Body of pancreas (tissue), 4 donors: ENCODE data around the gene BMERB1. TPM values are rescaled to one million over a fixed set of nuclear protein-coding genes. Genes with fewer than 3 reads are reported as not detected.
A peak's percentile ranks its signal among the peaks of the same experiment; 100 is the strongest.
"Not testable (repeated sequence)": the region's sequence is repeated elsewhere in the genome, so short reads cannot be mapped to it uniquely, and the experiment has no call there.

Source experiments
- ATAC-seq: fragments of 150-250 bp; one replicate; pipeline ENCODE4 v1.9.1; 2016
- DNase-seq, 4 donors: peaks; one replicate each; pipeline ENCODE4 v3.0.0-alpha.2; 2019
- H3K27ac ChIP-seq, 4 donors: fragments of 200-600 bp; sonication (generic); 1 replicate in 3 of 4; 2 replicates in 1 of 4; pipeline versions ENCODE4 v1.5.1 to v1.6.1; 2016 to 2019; ENCODE audit warnings: mild to moderate bottlenecking in 1 of 4, mixed read lengths in 1 of 4, moderate library complexity in 1 of 4
- H3K27me3 ChIP-seq, 2 donors: fragments of 200-600 bp; sonication (generic); one replicate each; pipeline ENCODE4 v1.6.0; 2016; ENCODE audit warnings: mild to moderate bottlenecking in 1 of 2
- H3K36me3 ChIP-seq, 2 donors: fragments of 200-600 bp; sonication (generic); replicated peaks in 1 of 2; 2 replicates each; pipeline ENCODE4 v1.5.1; 2016; ENCODE audit warnings: low read depth in 2 of 2; ENCODE audit not compliant: insufficient read depth in 1 of 2
- H3K4me1 ChIP-seq: fragments of 200-600 bp; sonication (generic); one replicate; pipeline ENCODE4 v1.6.0; 2016
- H3K4me3 ChIP-seq, 2 donors: fragments of 200-600 bp; sonication (generic); 1 replicate in 1 of 2; 2 replicates in 1 of 2; pipeline ENCODE4 v1.5.1; 2016 to 2019
- H3K9me3 ChIP-seq, 3 donors: fragments of 200-600 bp; sonication (generic); 1 replicate in 2 of 3; 2 replicates in 1 of 3; pipeline ENCODE4 v1.5.1; 2016
- POLR2A ChIP-seq, 3 donors: fragments of 450-650 bp; IDR thresholded peaks; one replicate each; pipeline ENCODE4 v1.6.1; 2016; ENCODE audit warnings: antibody characterized with exemption in 3 of 3, mild to moderate bottlenecking in 2 of 3
- WGBS, 2 donors: methylation state at CpG; one replicate each; pipeline ENCODE4 v1.1.5; 2017; 5-methylcytosine and 5-hydroxymethylcytosine counted together
- intact Hi-C: fragments of 100-400 bp; cut with DNase I; formaldehyde crosslinking; loops from one replicate; pipeline ENCODE4 v1.15.1; 2023
- total RNA-seq, 2 donors: library from RNA; depleted of rRNA; stranded (reverse); fragments of >200 nt; gene quantifications; one replicate each; pipeline ENCODE4 v1.1.0, GENCODE V29; 2016
- TF ChIP-seq, protein P1 (sequence below), 7 experiments: fragments of 450-650 bp in 4 of 7; fragments of 200-600 bp in 3 of 7; sonication (generic) in 3 of 7; IDR thresholded peaks; one replicate each; pipeline ENCODE4 v1.5.1; 2016 to 2019; ENCODE audit warnings: antibody characterized with exemption in 7 of 7

The BMERB1 gene
- total RNA-seq, 2 donors from 2014 or later, result 8.9 to 22.3 TPM

DNA sequence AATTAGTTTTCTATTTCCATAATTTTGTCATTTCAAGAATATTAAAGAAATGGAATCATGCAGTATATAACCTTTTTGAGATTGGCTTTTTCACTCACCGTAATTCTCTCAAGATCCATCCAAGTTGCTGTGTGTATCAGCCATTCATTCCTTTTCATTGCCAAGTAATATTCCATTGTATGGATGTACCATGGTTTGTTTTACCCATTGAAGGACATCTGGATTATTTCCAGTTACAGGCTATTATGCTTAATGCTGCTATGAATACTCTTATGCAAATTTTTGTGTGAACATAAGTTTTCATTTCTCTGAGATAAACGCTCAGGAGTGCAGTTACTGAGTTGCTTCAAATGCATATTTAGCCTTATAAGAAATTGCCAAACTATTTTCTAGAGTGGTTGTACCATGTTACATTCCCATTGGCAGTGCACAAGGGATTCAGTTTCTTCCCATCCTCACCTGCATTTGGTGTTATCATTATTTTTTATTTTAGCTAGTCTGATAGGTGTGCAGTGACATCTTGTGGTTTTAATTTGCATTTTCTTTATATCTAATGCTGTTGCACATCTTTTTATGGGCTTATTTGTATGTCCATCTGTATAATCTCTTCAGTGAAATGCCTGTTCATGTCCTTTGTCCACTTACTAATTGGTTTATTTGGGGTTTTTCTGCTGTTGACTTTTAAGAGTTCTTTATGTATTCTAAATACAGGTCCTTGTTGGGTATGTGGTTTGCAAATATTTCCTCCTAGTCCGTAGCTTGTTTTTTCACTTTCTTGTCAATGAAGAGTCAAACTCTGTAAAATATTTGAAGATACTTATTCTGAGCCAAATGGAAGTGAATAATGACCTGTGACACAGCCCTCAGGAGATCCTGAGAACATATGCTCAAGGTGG, 32.7 kb downstream of the BMERB1 start:
- H3K4me3 ChIP-seq, result no peak overlapping the region
- H3K27me3 ChIP-seq, result no peaks in the 10 kb centered on the region
- 63 to 66% methylated on average over 3 of the region's 3 CpGs for WGBS, 2 donors
- DNase-seq (no peak), ATAC-seq (no peak)
- no peak overlapping the region for H3K27ac ChIP-seq
- intact Hi-C loops, result no loop called here
- H3K36me3 ChIP-seq, result no peaks in the 10 kb centered on the region
- peaks cover 11% of the 10 kb centered on the region for H3K4me1 ChIP-seq
- TF ChIP-seq, protein P1, sequence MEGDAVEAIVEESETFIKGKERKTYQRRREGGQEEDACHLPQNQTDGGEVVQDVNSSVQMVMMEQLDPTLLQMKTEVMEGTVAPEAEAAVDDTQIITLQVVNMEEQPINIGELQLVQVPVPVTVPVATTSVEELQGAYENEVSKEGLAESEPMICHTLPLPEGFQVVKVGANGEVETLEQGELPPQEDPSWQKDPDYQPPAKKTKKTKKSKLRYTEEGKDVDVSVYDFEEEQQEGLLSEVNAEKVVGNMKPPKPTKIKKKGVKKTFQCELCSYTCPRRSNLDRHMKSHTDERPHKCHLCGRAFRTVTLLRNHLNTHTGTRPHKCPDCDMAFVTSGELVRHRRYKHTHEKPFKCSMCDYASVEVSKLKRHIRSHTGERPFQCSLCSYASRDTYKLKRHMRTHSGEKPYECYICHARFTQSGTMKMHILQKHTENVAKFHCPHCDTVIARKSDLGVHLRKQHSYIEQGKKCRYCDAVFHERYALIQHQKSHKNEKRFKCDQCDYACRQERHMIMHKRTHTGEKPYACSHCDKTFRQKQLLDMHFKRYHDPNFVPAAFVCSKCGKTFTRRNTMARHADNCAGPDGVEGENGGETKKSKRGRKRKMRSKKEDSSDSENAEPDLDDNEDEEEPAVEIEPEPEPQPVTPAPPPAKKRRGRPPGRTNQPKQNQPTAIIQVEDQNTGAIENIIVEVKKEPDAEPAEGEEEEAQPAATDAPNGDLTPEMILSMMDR (IDR thresholded peaks at IDR 0.05), result peak in 6 of 7 experiments; percentile 26 to 83 (median 59)
- TF ChIP-seq POLR2A (IDR thresholded peaks at IDR 0.05), result no peak
- H3K9me3 ChIP-seq, result no peaks in the 10 kb centered on the region

DNA sequence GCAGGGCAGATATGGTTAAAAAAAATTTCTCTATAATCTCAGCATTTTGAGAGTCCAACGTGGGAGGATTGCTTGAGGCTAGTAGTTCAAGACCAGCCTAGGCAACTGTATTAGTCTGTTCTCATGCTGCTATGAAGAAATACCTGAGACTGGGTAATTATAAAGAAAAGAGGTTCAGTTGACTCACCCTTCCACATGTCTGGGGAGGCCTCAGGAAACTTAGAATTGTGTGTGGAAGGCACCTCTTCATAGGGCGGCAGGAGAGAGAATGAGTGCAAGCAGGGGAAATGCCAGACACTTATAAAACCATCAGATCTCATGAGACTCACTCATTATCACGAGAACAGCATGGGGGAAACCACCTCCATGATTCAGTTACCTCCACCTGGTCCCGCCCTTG, 42.6 kb downstream of the BMERB1 start:
- DNase-seq, H3K36me3 ChIP-seq, intact Hi-C loops, H3K27me3 ChIP-seq, H3K4me3 ChIP-seq, ATAC-seq, H3K27ac ChIP-seq, H3K9me3 ChIP-seq, H3K4me1 ChIP-seq: not testable (repeated sequence)
- 86 to 92% methylated on average over 4 of the region's 4 CpGs for WGBS, 2 donors

DNA sequence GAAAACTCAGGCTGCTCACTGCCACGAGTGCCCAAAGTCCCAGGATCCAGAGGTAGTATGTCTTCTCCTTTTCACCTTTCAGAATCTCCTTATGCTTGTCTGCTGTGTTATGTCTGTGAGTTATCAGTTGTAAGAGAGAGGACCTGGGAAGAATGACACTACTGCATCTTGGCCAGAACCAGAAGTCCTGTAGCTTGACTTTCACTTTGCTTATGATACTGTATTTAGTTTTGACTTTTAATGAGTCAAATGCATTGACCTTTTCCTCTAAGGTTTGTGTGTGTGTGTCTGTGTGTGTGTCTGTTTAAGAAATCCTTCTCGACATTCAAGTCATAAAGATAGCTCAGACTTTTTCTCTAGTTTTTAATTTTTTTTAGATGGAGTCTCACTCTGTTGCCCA, 43.4 kb downstream of the BMERB1 start:
- Histone ChIP-seq H3K27me3 (no peaks in the 10 kb centered on the region), H3K4me1 (peaks cover 12% of the 10 kb centered on the region), H3K4me3 (no peak overlapping the region), H3K36me3 (no peaks in the 10 kb centered on the region), H3K9me3 (no peaks in the 10 kb centered on the region), H3K27ac (no peak overlapping the region)
- DNase-seq, result no peak
- WGBS, 2 donors, result 73 to 86% methylated on average over 2 of the region's 2 CpGs
- intact Hi-C loops, result no loop called here
- TF ChIP-seq, protein P1 (IDR thresholded peaks at IDR 0.05), result no peak
- TF ChIP-seq POLR2A (IDR thresholded peaks at IDR 0.05), result no peak
- no peak for ATAC-seq

DNA sequence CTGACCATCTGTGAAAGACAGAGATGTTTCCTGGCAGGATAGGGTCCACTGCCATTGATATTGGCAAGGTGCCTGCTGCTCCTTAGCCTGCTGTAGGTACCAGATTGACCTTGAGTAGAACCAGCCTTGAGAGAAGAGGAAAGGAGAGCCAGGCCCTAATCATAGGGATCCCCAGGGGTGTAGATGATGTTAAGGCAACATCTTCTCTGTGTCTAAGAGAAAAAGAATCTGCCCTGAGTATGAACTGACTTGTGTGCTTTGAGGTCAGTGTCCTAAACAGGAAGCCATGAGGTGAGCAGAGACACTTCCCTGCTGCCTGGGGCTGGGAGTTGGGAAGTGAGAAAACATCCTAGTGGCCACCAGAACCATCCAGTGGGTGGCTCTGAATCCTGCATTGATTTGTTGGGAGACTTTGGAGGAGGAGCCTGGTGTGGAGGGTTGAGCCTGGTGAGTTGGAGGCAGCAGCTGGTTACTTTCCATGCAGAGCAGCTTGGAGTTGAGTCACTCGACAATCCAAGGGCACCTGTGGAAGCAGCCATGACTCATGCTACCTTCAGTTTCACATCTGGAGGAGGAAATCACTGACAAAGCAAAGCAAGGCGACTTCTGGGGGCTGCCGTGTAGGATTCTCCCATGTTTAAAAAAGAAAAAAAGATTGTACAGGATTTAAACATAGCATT, 47.8 kb downstream of the BMERB1 start:
- WGBS, 2 donors, result 26 to 28% methylated on average over 3 of the region's 3 CpGs

More for the DNA sequence above, 47.8 kb downstream of the BMERB1 start:
- Histone ChIP-seq H3K36me3 (no peaks in the 10 kb centered on the region), H3K27ac (peak overlapping the region in 3 of 4 donors; percentile 64 to 74 (median 66)), H3K4me1 (peaks cover 12% of the 10 kb centered on the region), H3K4me3 (no peak overlapping the region), H3K27me3 (no peaks in the 10 kb centered on the region), H3K9me3 (no peaks in the 10 kb centered on the region)
- DNase-seq, result peak; percentile 84 to 94 (median 90)
- intact Hi-C loops, result loop anchor here (10.0 kb wide), 1 partner anchor 63 kb away; no protein-coding TSS in a partner anchor
- peak; percentile 99 for ATAC-seq
- TF ChIP-seq POLR2A (IDR thresholded peaks at IDR 0.05), result peak in 2 of 3 donors; percentile 9 to 15
- TF ChIP-seq, protein P1 (IDR thresholded peaks at IDR 0.05), result peak in 4 of 7 experiments; percentile 27 to 43 (median 35)
